T-cell (primary cell): Measurements from ENCODE around the gene LRFN2. TPM values are rescaled to one million over a fixed set of nuclear protein-coding genes. Genes with fewer than 3 reads are reported as not detected.

Experiments
- ATAC-seq, 4 experiments: fragments of 200-7000 bp in 3 of 4; fragments of 150-1000 bp in 1 of 4; cut with Tn5 transposase; replicated peaks in 1 of 4; 1 replicate in 3 of 4; 2 replicates in 1 of 4; pipeline ENCODE4 v1.10.0; 2021; ENCODE audit warnings: moderate library complexity in 3 of 4, mild to moderate bottlenecking in 2 of 4, moderate number of reproducible peaks in 1 of 4
- CTCF ChIA-PET, 2 donors: fragments of 300-600 bp; sonication (Branson Sonifier 250); formaldehyde crosslinking; loops; one replicate each; lab custom pipeline; 2022; ENCODE audit warnings: antibody characterized with exemption in 2 of 2; lab: Charles Lee
- POLR2A ChIA-PET, 2 donors: fragments of 300-600 bp; sonication (Branson Sonifier 250); formaldehyde crosslinking; loops; one replicate each; lab custom pipeline; 2022; ENCODE audit warnings: antibody characterized with exemption in 2 of 2; lab: Charles Lee
- DNase-seq, 35 experiments: peaks; one replicate each; pipeline versions ENCODE4 v3.0.0 to v3.0.0-alpha.2; 2013 to 2023
- H3K27ac ChIP-seq: one replicate; pipeline ENCODE4 v1.5.1; 2013; ENCODE audit warnings: low read length
- H3K27me3 ChIP-seq, 2 experiments: replicated peaks in 1 of 2; 1 replicate in 1 of 2; 2 replicates in 1 of 2; pipeline versions ENCODE4 v1.6.1 to v1.7.0; 2013; ENCODE audit warnings: low read length in 1 of 2, mixed read lengths in 1 of 2; ENCODE audit not compliant: control insufficient read depth in 2 of 2, insufficient read depth in 2 of 2; ENCODE audit errors: extremely low read depth in 1 of 2
- H3K36me3 ChIP-seq, 2 donors: 1 replicate in 1 of 2; 2 replicates in 1 of 2; pipeline versions ENCODE4 v1.6.1 to v1.7.0; 2013; ENCODE audit warnings: low read length in 1 of 2; ENCODE audit not compliant: control insufficient read depth in 2 of 2, insufficient read depth in 1 of 2; ENCODE audit errors: extremely low read depth in 1 of 2
- H3K4me1 ChIP-seq, 2 experiments: 1 replicate in 1 of 2; 2 replicates in 1 of 2; pipeline versions ENCODE4 v1.6.1 to v1.7.0; 2013; ENCODE audit warnings: low read length in 2 of 2, mixed read lengths in 1 of 2; ENCODE audit not compliant: insufficient read depth in 2 of 2, control insufficient read depth in 1 of 2; ENCODE audit errors: extremely low read depth in 1 of 2
- H3K4me3 ChIP-seq, 2 donors: 1 replicate in 1 of 2; 2 replicates in 1 of 2; pipeline versions ENCODE4 v1.5.1 to v1.7.0; 2013; ENCODE audit warnings: mild to moderate bottlenecking in 2 of 2, low read length in 1 of 2, moderate library complexity in 1 of 2; ENCODE audit not compliant: control insufficient read depth in 1 of 2; ENCODE audit errors: extremely low read depth in 1 of 2
- H3K9me3 ChIP-seq: 2 replicates; pipeline ENCODE4 v1.7.0; 2013
- H3K27ac Mint-ChIP-seq, 2 donors: one replicate each; pipeline ENCODE4 v1.8.0; 2020 to 2021; ENCODE audit warnings: mild to moderate bottlenecking in 2 of 2, mixed read lengths in 2 of 2
- H3K27me3 Mint-ChIP-seq, 2 donors: one replicate each; pipeline ENCODE4 v1.8.0; 2021 to 2022; ENCODE audit warnings: mixed read lengths in 2 of 2
- H3K36me3 Mint-ChIP-seq: one replicate; pipeline ENCODE4 v1.8.0; 2021; ENCODE audit warnings: mixed read lengths
- H3K4me1 Mint-ChIP-seq, 3 donors: one replicate each; pipeline ENCODE4 v1.8.0; 2020 to 2022; ENCODE audit warnings: mixed read lengths in 3 of 3, mild to moderate bottlenecking in 1 of 3
- H3K4me3 Mint-ChIP-seq, 3 donors: one replicate each; pipeline ENCODE4 v1.8.0; 2020 to 2022; ENCODE audit warnings: mild to moderate bottlenecking in 3 of 3, mixed read lengths in 3 of 3, moderate library complexity in 3 of 3
- H3K9me3 Mint-ChIP-seq, 3 donors: one replicate each; pipeline ENCODE4 v1.8.0; 2020 to 2022; ENCODE audit warnings: mixed read lengths in 3 of 3
- WGBS: methylation state at CpG from one replicate; pipeline ENCODE4 v1.1.5; 2013; ENCODE audit warnings: missing lambda C conversion rate; ENCODE audit not compliant: insufficient coverage; 5-methylcytosine and 5-hydroxymethylcytosine counted together
- total RNA-seq, 35 experiments: library from RNA in 6 of 35; stranded (reverse) in 6 of 35; fragments of 120-200 nt in 1 of 35; gene quantifications; one replicate each; pipeline versions ENCODE4 v1.2.1 to v1.2.4 and lab custom pipeline; 2013 to 2026

LRFN2 gene
- total RNA-seq, 5 donors from 2014 or later (not counting 1 experiment from before 2014, with no cell fraction given): 0.12 to 1.7 (median 0.92) TPM

GRCh38 chr6:40407239-40407638 lies 179.9 kb downstream of the LRFN2 start:
- no peak overlapping the region for H3K4me3 ChIP-seq
- DNase-seq: no peak
- ChIA-PET CTCF (no interaction called here), POLR2A (interaction anchor here in 1 of 2 donors (0.6 kb wide), 1 partner anchor 30 kb away, joined by 3 read pairs; no protein-coding TSS in a partner anchor)
- no peaks in the 10 kb centered on the region for H3K36me3 Mint-ChIP-seq
- H3K4me3 Mint-ChIP-seq: no peak overlapping the region
- WGBS: no CpG with 5 or more reads among the region's 2 CpGs
- no peaks in the 10 kb centered on the region for H3K36me3 ChIP-seq
- no peak for ATAC-seq
- H3K9me3 ChIP-seq: no peaks in the 10 kb centered on the region
- peaks cover 0 to 6% of the 10 kb centered on the region in 2 experiments for H3K4me1 ChIP-seq
- peaks cover 0 to 2% (median 0%) of the 10 kb centered on the region in 3 donors for H3K4me1 Mint-ChIP-seq
- H3K27me3 ChIP-seq: no peaks in the 10 kb centered on the region
- no peaks in the 10 kb centered on the region for H3K9me3 Mint-ChIP-seq
- no peak overlapping the region for H3K27ac Mint-ChIP-seq
- no peak overlapping the region for H3K27ac ChIP-seq
- no peaks in the 10 kb centered on the region for H3K27me3 Mint-ChIP-seq

- CTCF ChIA-PET: no interaction called here
- Mint-ChIP-seq H3K27ac (no peak overlapping the region), H3K4me3 (no peak overlapping the region), H3K36me3 (no peaks in the 10 kb centered on the region), H3K9me3 (no peaks in the 10 kb centered on the region), H3K27me3 (no peaks in the 10 kb centered on the region), H3K4me1 (peaks cover 0 to 3% (median 2%) of the 10 kb centered on the region in 3 donors)
- Histone ChIP-seq H3K9me3 (no peaks in the 10 kb centered on the region), H3K27me3 (no peaks in the 10 kb centered on the region), H3K4me1 (peaks cover 0 to 6% of the 10 kb centered on the region in 2 experiments), H3K4me3 (no peak overlapping the region), H3K36me3 (no peaks in the 10 kb centered on the region), H3K27ac (no peak overlapping the region)
- POLR2A ChIA-PET: no interaction called here
- ATAC-seq: no peak
- WGBS: 85% methylated on average over 6 of the region's 7 CpGs
- no peak for DNase-seq
Observed at GRCh38 chr6:40406175-40406574, 181.0 kb downstream of the LRFN2 start.

GRCh38 chr6:40400738-40401137 lies 186.4 kb downstream of the LRFN2 start:
- Mint-ChIP-seq H3K27ac (no peak overlapping the region), H3K27me3 (no peaks in the 10 kb centered on the region), H3K4me3 (no peak overlapping the region), H3K9me3 (no peaks in the 10 kb centered on the region), H3K36me3 (no peaks in the 10 kb centered on the region), H3K4me1 (peaks cover 0 to 6% (median 4%) of the 10 kb centered on the region in 3 donors)
- no peaks in the 10 kb centered on the region for H3K27me3 ChIP-seq
- no peak overlapping the region for H3K4me3 ChIP-seq
- no peak overlapping the region for H3K27ac ChIP-seq
- no peaks in the 10 kb centered on the region for H3K9me3 ChIP-seq
- H3K36me3 ChIP-seq: no peaks in the 10 kb centered on the region
- ChIA-PET POLR2A (no interaction called here), CTCF (no interaction called here)
- no peaks in the 10 kb centered on the region for H3K4me1 ChIP-seq
- no peak for DNase-seq
- ATAC-seq: peak in 1 of 4 experiments; percentile 32

GRCh38 chr6:40399888-40400457 lies 187.2 kb downstream of the LRFN2 start:
- Histone ChIP-seq H3K36me3 (no peaks in the 10 kb centered on the region), H3K4me1 (no peaks in the 10 kb centered on the region), H3K27me3 (no peaks in the 10 kb centered on the region), H3K27ac (no peak overlapping the region), H3K9me3 (no peaks in the 10 kb centered on the region), H3K4me3 (no peak overlapping the region)
- H3K9me3 Mint-ChIP-seq: no peaks in the 10 kb centered on the region
- no peaks in the 10 kb centered on the region for H3K27me3 Mint-ChIP-seq
- peaks cover 0 to 6% (median 4%) of the 10 kb centered on the region in 3 donors for H3K4me1 Mint-ChIP-seq
- DNase-seq (no peak), ATAC-seq (no peak)
- 75% methylated on average over 1 of the region's 4 CpGs for WGBS
- H3K36me3 Mint-ChIP-seq: no peaks in the 10 kb centered on the region
- H3K27ac Mint-ChIP-seq: no peak overlapping the region
- POLR2A ChIA-PET: no interaction called here
- no peak overlapping the region for H3K4me3 Mint-ChIP-seq
- CTCF ChIA-PET: no interaction called here

- no peak overlapping the region for H3K4me3 ChIP-seq
- ChIA-PET POLR2A (no interaction called here), CTCF (interaction anchor here in 1 of 2 donors (0.6 kb wide), 1 partner anchor 86 kb away, joined by 3 read pairs; no protein-coding TSS in a partner anchor)
- no peaks in the 10 kb centered on the region for H3K9me3 ChIP-seq
- Mint-ChIP-seq H3K9me3 (no peaks in the 10 kb centered on the region), H3K4me1 (peaks cover 0 to 6% (median 4%) of the 10 kb centered on the region in 3 donors), H3K36me3 (no peaks in the 10 kb centered on the region), H3K27me3 (no peaks in the 10 kb centered on the region), H3K27ac (peak overlapping the region in 1 of 2 donors; percentile 5), H3K4me3 (no peak overlapping the region)
- H3K27ac ChIP-seq: no peak overlapping the region
- WGBS: 100% methylated on average over 2 of the region's 6 CpGs
- no peaks in the 10 kb centered on the region for H3K36me3 ChIP-seq
- ATAC-seq (no peak), DNase-seq (no peak)
- H3K4me1 ChIP-seq: no peaks in the 10 kb centered on the region
- no peaks in the 10 kb centered on the region for H3K27me3 ChIP-seq
Observed at GRCh38 chr6:40398810-40399477, 188.2 kb downstream of the LRFN2 start.

- Histone ChIP-seq H3K27ac (no peak overlapping the region), H3K4me1 (no peaks in the 10 kb centered on the region), H3K4me3 (no peak overlapping the region), H3K36me3 (no peaks in the 10 kb centered on the region), H3K27me3 (no peaks in the 10 kb centered on the region), H3K9me3 (no peaks in the 10 kb centered on the region)
- ATAC-seq: no peak
- POLR2A ChIA-PET: no interaction called here
- no peak for DNase-seq
- Mint-ChIP-seq H3K36me3 (no peaks in the 10 kb centered on the region), H3K4me1 (peaks cover 0 to 9% (median 6%) of the 10 kb centered on the region in 3 donors), H3K9me3 (no peaks in the 10 kb centered on the region), H3K27ac (no peak overlapping the region), H3K4me3 (no peak overlapping the region), H3K27me3 (no peaks in the 10 kb centered on the region)
- 80% methylated on average over 8 of the region's 11 CpGs for WGBS
- CTCF ChIA-PET: no interaction called here
Observed at GRCh38 chr6:40398034-40398691, 189.0 kb downstream of the LRFN2 start.
